LoVo (cell line): Measurements from ENCODE around the gene SEC31A.
"Not testable (repeated sequence)": the region's sequence is repeated elsewhere in the genome, so short reads cannot be mapped to it uniquely, and the experiment has no call there.

Source experiments
- DNase-seq: peaks from one replicate; pipeline ENCODE4 v3.0.0-alpha.2; 2016; ENCODE audit warnings: low spot score

The SEC31A gene, protein sequence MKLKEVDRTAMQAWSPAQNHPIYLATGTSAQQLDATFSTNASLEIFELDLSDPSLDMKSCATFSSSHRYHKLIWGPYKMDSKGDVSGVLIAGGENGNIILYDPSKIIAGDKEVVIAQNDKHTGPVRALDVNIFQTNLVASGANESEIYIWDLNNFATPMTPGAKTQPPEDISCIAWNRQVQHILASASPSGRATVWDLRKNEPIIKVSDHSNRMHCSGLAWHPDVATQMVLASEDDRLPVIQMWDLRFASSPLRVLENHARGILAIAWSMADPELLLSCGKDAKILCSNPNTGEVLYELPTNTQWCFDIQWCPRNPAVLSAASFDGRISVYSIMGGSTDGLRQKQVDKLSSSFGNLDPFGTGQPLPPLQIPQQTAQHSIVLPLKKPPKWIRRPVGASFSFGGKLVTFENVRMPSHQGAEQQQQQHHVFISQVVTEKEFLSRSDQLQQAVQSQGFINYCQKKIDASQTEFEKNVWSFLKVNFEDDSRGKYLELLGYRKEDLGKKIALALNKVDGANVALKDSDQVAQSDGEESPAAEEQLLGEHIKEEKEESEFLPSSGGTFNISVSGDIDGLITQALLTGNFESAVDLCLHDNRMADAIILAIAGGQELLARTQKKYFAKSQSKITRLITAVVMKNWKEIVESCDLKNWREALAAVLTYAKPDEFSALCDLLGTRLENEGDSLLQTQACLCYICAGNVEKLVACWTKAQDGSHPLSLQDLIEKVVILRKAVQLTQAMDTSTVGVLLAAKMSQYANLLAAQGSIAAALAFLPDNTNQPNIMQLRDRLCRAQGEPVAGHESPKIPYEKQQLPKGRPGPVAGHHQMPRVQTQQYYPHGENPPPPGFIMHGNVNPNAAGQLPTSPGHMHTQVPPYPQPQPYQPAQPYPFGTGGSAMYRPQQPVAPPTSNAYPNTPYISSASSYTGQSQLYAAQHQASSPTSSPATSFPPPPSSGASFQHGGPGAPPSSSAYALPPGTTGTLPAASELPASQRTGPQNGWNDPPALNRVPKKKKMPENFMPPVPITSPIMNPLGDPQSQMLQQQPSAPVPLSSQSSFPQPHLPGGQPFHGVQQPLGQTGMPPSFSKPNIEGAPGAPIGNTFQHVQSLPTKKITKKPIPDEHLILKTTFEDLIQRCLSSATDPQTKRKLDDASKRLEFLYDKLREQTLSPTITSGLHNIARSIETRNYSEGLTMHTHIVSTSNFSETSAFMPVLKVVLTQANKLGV

DNA sequence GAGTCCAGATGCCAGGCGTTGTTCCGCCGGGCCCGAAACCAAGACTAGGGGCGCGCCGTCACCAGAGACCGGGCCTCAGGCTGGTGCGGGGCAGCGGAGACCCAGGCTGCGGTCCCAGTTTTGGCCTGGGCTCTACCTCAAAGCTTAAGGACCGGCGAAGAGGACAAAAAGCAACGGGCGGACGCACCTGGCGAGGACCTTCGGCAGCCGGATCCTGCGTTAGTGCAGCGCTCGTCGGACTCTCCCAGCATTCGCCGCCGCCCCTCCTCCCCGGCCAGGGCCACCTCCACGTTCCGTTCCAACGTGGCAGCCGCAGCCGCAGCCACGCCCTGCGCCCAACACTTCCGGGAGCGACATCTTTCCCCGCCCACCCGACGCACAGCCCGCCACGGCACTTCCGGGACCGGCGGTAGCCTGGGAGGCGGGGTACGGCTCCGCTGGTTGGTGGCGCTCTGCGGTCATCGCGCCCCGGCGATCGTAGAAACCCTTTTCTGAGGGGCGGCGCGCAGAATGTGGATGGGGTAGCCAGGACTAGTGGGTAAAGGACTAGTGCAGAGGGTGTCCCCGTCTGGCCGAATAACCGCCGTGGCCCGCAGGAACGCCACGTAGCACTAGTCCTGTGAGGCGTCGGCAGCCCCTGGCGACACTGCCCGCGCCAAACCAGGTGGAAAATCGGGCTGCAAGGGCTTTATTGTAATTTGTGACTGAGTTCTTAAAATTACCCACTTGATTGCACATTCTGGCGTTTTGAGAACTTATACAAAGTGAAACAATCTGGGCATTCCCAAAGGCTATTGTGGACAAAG, at the start of gene SEC31A:
Gene SEC31A, minus strand, starts transcription at position 253 of the 806 bp plus-strand sequence. CDS start 9,217 bp downstream, outside the sequence.
- DNase-seq, result peak; percentile 96

DNA sequence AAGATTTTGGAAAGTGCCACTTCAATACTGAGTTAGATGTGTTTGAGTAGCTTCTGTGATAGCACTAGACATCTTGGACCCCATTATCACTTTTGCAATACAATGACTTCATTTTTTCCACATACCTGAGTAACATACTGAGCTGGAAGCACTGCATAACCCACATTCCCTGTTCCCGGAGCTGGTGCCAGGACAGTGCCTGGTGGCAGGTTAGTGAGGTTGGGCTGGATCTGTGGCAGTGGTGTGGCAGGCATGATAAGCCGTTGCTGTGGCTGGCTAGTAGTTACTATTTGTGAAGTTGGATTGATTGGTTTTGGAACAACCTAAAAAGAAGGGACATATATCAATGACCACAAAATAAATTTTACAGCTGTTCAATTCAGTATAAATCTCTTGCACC, 48.5 kb upstream of the SEC31A start:
- DNase-seq, result no peak

DNA sequence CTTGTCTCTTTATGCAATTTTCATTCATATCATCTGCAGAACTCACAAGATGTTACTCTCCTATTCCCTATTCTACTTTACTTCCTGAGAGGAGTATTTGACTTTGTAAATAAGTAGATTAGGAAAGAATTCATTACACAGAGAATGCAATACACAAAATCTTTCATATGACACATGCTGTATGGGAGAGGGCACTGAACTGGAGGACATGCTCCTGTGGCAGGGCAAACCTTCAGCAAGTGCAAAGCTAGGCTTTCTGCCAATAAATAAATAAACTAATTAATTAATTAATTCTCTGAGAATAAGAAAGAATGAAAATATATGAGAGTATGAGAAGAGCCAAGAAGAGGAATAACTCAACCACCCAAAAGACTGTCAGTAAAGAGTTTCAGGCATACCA, 43.5 kb upstream of the SEC31A start:
- no peak for DNase-seq

DNA sequence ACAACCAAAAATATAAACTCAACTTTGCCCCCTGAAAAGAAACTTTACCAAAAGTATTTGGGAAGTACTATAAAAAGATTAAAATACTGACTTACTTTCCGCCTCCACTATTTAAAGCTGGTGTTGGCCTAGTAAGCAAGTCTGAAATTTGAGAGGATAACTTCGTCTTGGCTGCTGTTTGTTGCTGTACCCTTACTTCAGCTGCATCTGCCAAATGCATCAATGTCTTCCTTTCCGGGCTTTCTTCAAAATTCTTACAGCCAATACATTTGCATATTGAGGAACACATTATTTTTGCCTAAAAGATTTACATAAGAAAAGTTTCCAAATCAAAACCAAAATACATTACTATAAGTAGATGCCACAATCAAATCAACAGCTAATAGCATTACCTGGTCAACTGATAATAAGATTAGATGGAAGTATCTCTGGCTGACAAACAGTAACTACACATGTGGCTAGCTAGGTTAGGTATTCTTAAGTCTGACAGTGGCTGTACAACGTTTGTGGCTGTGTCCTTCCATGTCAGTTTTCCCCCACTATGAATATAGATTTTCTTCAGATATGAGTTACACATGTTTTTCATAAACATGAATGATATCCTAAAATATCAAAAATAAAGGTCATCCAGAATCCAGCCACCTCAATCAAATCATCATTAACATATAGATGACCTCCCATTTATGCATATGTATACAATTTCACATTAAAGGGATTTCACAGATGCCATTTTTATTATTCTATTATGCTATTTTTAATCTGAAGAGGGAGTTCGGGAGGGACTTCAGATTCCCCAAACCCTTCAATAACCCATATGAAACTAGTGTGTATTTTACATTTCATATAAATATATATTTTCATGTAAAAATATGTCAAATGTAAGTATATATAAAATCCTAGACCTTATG, 40.1 kb upstream of the SEC31A start:
- no peak for DNase-seq

GRCh38 chr4:82921795-82922194, 30.8 kb upstream of the SEC31A start:
- DNase-seq, result no peak

DNA sequence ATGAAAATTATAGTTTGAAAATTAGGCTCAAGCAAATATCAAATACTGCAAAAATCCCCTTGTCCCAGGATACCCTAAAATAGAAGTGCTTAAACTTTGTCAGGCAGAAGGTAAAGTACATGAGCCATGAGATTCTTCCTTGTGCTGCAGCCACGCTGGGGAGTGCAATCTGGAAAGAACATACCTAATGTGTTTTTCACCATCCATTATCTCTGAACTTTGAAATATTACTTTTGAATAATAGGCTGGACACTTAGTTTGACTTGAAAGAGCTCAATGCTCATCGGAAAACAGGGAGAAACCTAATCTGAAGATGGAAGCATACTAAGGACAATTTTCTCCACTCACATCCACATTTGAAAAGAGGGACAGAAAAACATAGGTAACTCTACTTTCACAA, 28.4 kb upstream of the SEC31A start:
- no peak for DNase-seq

GRCh38 chr4:82918091-82918490, 27.1 kb upstream of the SEC31A start:
- no peak for DNase-seq

GRCh38 chr4:82913968-82914367, 23.0 kb upstream of the SEC31A start:
- not testable (repeated sequence) for DNase-seq

GRCh38 chr4:82913305-82913704, 22.4 kb upstream of the SEC31A start:
- no peak for DNase-seq

DNA sequence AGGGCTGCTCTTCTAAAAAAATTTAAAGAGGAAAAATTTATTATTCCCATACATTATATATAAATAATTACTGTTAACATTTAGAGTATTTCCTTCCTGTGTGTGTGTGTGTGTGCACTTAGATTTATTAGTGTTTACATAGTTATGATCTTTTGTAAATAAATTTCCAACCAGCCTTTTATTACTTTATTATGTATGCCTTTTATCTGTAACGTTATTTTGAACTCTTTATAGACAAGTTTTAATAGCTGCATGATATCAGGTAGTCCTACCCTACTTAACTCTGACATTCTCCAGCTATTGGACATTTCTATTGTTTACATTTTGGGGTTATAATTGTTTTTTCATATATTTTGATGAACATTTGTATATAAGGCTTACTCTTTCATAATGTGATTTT, 18.4 kb upstream of the SEC31A start:
- no peak for DNase-seq

DNA sequence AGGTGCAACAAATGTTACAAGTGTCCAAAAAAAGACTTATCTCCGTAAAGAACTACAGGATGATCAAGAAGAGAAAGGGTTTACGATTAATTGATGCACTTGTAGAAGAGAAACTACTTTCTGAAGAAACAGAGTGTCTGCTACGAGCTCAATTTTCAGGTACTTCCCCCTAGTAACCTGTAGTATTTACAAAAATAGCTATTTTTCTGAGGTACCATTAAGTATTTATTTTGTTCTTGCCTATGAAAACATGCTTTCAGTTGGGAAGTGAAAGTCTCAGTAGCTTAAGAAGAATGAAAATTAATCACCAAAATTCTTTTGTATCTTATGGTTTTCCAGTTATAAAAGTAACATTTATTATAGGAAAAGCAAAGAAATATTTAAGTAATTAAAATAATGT, 15.5 kb upstream of the SEC31A start:
- DNase-seq, result no peak

GRCh38 chr4:82905205-82905604, 14.3 kb upstream of the SEC31A start:
- DNase-seq, result no peak

DNA sequence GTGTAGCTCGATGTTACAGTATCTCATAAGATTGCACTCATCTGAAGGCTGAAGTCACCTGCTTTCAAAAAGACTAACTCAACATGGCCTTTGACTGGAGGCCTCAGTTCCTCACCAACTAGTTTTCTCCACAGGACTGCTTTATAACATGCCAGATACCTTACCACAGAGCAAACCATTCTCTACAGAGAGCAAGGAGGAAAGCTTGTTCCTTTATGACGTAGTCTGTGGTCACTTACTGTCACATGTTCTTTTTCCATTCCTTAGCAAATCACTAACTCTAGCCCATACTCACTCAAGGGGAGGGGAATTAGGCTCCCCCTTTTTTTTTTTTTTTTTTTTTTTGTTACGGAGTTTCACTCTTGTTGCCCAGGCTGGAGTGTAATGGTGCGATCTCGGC, 12.8 kb upstream of the SEC31A start:
- DNase-seq, result no peak

DNA sequence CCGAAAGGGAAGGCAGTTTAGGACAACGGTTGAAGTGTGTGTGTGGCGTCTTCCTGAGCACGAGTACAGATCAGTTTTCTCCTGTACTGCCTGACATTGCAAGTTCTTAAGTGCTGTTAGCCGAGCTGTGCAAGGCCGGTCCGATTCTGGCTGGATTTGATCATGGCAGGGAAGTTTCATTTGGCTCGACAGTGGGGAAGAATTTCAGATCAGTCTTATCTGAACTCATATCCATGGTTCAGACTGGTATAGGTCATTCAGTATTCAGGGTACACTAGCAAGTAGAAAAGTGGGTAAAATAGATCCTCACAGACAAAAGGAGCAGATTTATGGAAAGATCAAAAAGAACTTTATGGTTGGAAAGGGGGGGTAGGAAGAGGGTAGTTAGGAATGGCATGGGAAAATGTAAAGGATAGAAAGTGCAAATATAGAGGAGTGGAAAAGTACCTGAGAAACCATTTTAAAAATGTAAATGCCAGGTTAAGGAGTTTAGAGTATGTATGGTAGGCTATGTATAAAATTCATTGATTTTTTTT, 10.3 kb upstream of the SEC31A start:
- no peak for DNase-seq

- peak; percentile 98 for DNase-seq
Measured at GRCh38 chr4:82900411-82901182, 9.6 kb upstream of the SEC31A start, which contains the start of gene THAP9. Gene THAP9, plus strand, starts transcription at chr4:82900735. Its CDS starts 68 bp downstream, at chr4:82900803.

DNA sequence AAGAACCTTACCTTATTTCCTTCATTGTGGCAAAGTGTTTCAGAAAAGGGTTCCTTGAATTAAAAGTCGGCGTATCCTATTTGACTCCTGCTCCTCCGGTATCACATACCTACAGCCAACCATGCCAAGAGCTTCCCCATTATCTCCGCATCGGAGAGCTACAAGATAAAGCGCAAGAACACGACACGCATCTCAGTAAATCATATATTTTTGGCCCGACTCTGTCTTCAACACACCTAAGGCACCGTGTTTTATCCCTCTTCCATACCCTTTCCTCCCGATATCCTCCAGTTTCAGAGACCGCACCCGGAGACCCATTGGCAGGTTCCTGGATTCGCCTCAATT, 9.1 kb upstream of the SEC31A start:
- DNase-seq, result no peak

- DNase-seq, result no peak
Measured at GRCh38 chr4:82899374-82900065, 8.6 kb upstream of the SEC31A start.

- DNase-seq, result peak; percentile 75
Measured at GRCh38 chr4:82898322-82899243, 7.6 kb upstream of the SEC31A start.
